Skeletal muscle satellite cell (primary cell): ENCODE results near the gene CAPN14.
A peak's percentile ranks its signal among the peaks of the same experiment; 100 is the strongest.

ENCODE experiments used
- H3K27me3 ChIP-seq: 2 replicates; pipeline ENCODE4 v1.7.0; 2013; ENCODE audit warnings: low read length; ENCODE audit not compliant: control insufficient read depth, insufficient read depth
- H3K36me3 ChIP-seq: 2 replicates; pipeline ENCODE4 v1.7.0; 2013; ENCODE audit warnings: mild to moderate bottlenecking, control low read depth, low read length; ENCODE audit not compliant: insufficient read depth
- H3K4me1 ChIP-seq: 2 replicates; pipeline ENCODE4 v1.7.0; 2013; ENCODE audit warnings: low read length; ENCODE audit not compliant: control insufficient read depth, insufficient read depth
- H3K4me2 ChIP-seq: 2 replicates; pipeline ENCODE4 v1.7.0; 2013; ENCODE audit warnings: mild to moderate bottlenecking, low read length
- H3K4me3 ChIP-seq: 2 replicates; pipeline ENCODE4 v1.7.0; 2013; ENCODE audit warnings: low read length
- H3K9ac ChIP-seq: 2 replicates; pipeline ENCODE4 v1.7.0; 2013; ENCODE audit warnings: mild to moderate bottlenecking, low read depth, low read length, moderate library complexity
- H3K9me3 ChIP-seq: replicated peaks from 2 replicates; pipeline ENCODE4 v1.7.0; 2013; ENCODE audit warnings: mild to moderate bottlenecking, control low read depth, low read length

The CAPN14 gene

DNA sequence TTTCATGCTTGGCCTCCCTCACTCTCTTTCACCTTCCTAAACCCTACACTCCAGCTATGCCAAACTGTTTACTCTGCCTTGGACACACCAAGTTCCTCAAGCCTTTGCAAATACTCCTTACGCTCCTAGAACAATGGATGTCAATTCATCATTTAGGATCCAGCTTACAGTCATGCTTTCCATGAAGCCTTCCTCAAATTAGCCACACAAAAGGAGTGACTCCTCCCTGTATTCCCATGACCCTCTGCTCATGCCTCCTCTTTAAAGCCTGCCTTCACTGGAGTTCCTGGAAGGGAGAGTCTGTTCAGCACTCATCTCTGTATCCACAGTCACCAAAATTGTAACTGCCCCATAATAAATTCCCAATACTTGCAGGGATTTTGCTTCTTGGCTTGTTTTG, 15.9 kb upstream of the CAPN14 start:
- Histone ChIP-seq H3K9me3 (no peaks in the 10 kb centered on the region), H3K4me3 (peak overlapping the region; percentile 82), H3K27me3 (peaks cover 13% of the 10 kb centered on the region)

DNA sequence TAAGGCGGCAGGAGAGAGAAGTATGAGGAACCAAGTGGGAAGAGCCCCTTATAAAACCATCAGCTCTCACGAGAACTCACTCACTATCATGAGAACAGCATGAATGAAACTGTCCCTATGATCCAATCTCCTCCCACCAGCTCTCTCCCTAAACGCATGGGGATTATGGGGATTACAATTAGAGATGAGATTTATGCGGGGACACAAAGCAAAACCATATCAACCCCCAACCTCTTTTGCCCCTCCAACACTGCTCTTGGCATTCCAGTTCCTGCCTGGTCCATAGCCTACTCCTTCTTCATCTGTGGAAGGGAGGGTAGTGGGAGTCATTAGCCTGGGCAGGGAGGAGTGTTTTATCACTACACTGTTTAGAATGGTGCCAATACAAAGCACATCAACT, 15.3 kb upstream of the CAPN14 start:
- Histone ChIP-seq H3K4me2 (no peak overlapping the region), H3K27me3 (peaks cover 14% of the 10 kb centered on the region), H3K9me3 (no peaks in the 10 kb centered on the region), H3K4me3 (no peak overlapping the region), H3K4me1 (peaks cover 6% of the 10 kb centered on the region), H3K36me3 (no peaks in the 10 kb centered on the region), H3K9ac (no peak overlapping the region)

More for the DNA sequence above, 15.9 kb upstream of the CAPN14 start:
- H3K4me2 ChIP-seq: peak overlapping the region; percentile 97
- no peak overlapping the region for H3K9ac ChIP-seq
- H3K4me1 ChIP-seq: peaks cover 6% of the 10 kb centered on the region
- no peaks in the 10 kb centered on the region for H3K36me3 ChIP-seq

DNA sequence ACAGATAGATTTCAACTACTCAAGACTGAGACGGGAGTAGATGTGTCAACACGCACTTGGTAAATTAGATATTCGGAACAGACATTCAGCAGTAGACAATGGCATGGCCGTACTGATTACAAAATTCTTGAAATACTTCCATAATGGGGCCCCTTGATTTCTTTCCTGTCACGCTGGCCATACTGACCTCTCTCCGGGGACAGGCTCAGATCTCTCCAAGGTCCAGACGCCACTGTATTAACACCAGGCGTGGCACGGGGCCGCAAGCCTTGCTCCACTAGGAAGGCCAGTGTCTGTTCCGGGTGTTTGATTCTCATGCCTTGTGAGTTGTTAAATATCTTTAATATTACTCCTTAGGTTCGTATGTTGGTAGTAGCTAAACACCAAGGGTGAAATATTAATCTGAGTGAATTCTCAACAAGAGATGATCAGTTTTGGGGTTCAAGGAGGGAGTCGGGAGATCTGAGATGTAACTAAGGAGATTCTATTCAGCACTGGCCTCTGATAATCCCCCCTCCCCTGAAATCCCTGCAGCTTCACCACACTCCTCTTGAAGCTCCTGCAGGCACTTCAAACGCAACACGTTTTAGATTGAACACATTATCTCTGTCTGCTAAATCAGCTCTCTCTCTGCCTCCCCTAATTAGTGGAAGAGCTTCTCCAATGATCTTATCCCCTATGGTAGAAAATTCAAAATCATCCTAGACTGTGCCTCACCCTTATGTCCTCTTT, 14.4 kb upstream of the CAPN14 start:
- Histone ChIP-seq H3K9ac (no peak overlapping the region), H3K4me2 (no peak overlapping the region), H3K27me3 (peaks cover 22% of the 10 kb centered on the region), H3K4me3 (no peak overlapping the region), H3K36me3 (no peaks in the 10 kb centered on the region), H3K9me3 (no peaks in the 10 kb centered on the region), H3K4me1 (peaks cover 6% of the 10 kb centered on the region)

DNA sequence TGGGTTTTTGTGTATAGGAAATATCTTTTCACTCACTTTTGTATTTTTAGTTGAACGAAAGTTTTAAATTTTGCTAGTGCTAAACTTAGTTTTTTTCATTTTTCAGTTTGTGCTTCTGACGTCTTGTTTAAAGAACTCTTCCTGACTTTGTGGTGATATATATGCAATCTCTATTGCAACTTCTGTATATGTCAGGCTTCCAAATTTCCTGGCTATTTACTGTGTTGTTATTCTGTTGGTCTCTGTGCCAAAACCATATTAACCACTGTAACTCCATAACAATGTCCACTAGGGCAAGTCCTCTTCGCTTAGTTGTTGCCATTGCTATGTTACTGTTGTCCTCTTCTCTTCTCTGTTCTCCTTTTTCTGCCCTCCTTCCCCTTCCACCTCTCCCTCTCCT, 13.4 kb upstream of the CAPN14 start:
- Histone ChIP-seq H3K9ac (no peak overlapping the region), H3K36me3 (no peaks in the 10 kb centered on the region), H3K4me3 (no peak overlapping the region), H3K4me1 (peaks cover 6% of the 10 kb centered on the region), H3K9me3 (no peaks in the 10 kb centered on the region), H3K27me3 (peaks cover 32% of the 10 kb centered on the region), H3K4me2 (no peak overlapping the region)

DNA sequence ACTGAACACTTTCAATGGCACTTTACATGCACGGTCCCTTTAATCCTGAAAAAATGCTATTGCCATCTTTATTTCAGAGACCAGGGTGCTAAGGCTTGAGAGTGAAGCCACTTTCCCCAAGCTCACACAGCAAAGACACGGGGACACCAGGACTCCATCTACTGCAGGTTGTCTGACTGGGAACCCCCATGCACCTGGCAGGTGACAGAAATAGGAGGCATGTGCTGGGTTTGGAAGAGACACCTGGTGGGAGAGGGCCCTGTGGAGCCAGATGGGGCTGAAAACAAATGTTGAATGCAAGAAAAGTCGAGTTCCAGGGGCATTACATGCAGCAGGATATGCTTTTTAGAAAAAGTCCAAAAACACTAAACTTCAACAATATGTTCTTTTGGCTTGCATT, 11.4 kb upstream of the CAPN14 start:
- Histone ChIP-seq H3K9me3 (no peaks in the 10 kb centered on the region), H3K27me3 (peaks cover 34% of the 10 kb centered on the region), H3K9ac (no peak overlapping the region)

DNA sequence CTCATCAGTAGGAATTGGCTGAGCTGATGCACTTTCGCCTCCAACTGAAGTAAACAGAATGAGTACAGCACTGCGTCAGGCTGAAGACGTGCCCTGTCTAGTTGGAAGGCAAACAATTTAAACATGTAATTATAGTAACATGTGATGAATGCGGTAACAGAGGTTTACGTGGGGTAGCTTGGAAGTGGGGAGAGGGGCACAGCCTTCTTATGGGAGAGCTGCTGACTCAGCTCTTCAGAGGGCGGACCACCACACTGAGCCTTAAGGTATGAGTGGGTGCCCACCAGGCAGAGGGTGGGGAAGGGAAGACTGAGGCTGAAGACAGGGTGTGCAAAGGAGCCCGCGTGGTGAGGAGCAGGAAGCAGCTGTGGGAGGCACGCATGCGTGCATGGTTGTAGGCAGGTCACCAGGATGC, 10.4 kb upstream of the CAPN14 start:
- Histone ChIP-seq H3K9me3 (no peaks in the 10 kb centered on the region), H3K4me2 (no peak overlapping the region), H3K4me1 (no peaks in the 10 kb centered on the region), H3K27me3 (peaks cover 40% of the 10 kb centered on the region), H3K36me3 (no peaks in the 10 kb centered on the region), H3K9ac (no peak overlapping the region), H3K4me3 (no peak overlapping the region)

More for the DNA sequence above, 11.4 kb upstream of the CAPN14 start:
- Histone ChIP-seq H3K4me2 (no peak overlapping the region), H3K4me1 (no peaks in the 10 kb centered on the region), H3K36me3 (no peaks in the 10 kb centered on the region), H3K4me3 (no peak overlapping the region)

DNA sequence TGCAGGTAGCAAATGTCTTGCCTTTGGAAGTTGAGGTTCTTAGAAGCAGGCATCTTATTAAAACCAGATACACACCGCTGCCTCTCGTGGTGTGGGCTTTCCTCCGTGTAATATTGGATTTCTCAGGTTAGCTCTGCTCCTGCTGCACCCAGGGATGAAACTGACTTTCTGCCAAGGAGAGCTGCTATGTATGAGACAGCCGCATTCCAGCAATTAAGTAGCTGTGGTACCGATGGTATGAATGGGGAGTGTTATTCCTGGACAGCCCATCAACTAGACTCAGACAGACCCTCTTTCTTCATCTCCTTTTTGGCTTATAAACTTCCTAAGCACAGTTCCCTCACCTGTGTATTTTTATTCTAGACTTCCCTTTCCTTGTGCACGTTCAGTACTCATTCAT, 9.8 kb upstream of the CAPN14 start:
- Histone ChIP-seq H3K36me3 (no peaks in the 10 kb centered on the region), H3K4me2 (no peak overlapping the region), H3K9me3 (no peaks in the 10 kb centered on the region), H3K4me3 (no peak overlapping the region), H3K9ac (no peak overlapping the region), H3K27me3 (peaks cover 44% of the 10 kb centered on the region), H3K4me1 (no peaks in the 10 kb centered on the region)

DNA sequence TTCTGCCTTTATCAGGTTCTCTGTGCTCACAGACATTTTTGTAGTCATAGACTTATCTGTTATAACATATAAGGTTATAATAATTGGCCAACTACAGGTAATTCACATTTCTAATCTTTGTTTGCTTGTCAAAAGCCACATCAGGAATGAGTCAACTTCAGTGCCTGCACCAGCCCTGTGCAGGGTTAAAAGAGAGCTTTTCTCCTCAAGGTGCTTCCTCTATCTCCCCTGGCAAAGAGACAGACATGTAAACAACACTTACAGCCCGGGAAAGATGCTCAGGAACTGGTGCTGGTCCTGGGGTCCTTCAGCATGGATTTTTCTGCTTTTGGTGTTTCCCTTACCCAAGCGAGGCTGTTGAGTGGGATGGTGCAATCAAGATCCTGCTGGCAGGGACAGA, 9.0 kb upstream of the CAPN14 start:
- no peaks in the 10 kb centered on the region for H3K4me1 ChIP-seq
- no peaks in the 10 kb centered on the region for H3K36me3 ChIP-seq
- H3K4me2 ChIP-seq: no peak overlapping the region
- H3K9me3 ChIP-seq: no peaks in the 10 kb centered on the region
- no peak overlapping the region for H3K4me3 ChIP-seq
- H3K27me3 ChIP-seq: peaks cover 53% of the 10 kb centered on the region
- H3K9ac ChIP-seq: no peak overlapping the region

DNA sequence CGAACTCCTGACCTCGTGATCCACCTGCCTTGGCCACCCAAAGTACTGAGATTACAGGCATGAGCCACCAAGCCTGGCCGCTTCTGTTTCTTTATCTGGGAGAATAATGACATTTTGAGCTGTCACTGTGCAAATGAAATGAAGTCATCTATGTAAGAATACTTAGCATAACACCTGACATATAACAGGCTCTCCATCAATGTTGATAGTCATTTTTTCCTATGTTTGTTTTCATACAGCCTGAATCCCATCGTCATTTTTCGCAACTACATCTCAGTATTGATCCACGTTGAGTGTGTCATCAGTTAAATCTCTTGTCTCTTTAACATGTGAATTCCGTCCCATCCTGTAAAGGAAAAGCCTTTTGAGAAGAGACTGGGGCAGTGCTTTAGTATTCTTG, 6.4 kb upstream of the CAPN14 start:
- H3K9ac ChIP-seq: no peak overlapping the region

DNA sequence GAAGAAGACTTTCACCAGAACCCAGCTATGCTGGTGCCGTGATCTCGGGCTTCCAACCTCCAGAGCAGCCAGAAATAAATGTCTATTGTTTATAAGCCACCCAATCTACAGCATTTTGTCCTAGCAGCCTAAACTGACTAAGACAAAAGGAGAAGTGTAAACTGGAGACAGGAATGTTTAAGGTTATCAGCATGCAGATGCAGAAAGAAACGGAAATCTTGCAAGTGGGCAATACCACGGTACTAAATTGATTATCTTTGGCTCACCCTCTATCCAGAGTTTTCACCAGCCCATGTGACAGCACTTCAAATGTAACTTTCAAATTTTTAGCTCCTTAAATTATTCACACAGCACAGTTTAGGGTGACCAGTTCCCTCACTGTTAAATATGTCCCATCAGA, 5.7 kb upstream of the CAPN14 start:
- Histone ChIP-seq H3K9me3 (no peaks in the 10 kb centered on the region), H3K9ac (no peak overlapping the region), H3K4me1 (no peaks in the 10 kb centered on the region), H3K27me3 (peaks cover 64% of the 10 kb centered on the region), H3K36me3 (no peaks in the 10 kb centered on the region), H3K4me3 (no peak overlapping the region), H3K4me2 (no peak overlapping the region)

More for the DNA sequence above, 6.4 kb upstream of the CAPN14 start:
- Histone ChIP-seq H3K36me3 (no peaks in the 10 kb centered on the region), H3K4me3 (no peak overlapping the region), H3K9me3 (no peaks in the 10 kb centered on the region), H3K4me2 (no peak overlapping the region), H3K27me3 (peaks cover 57% of the 10 kb centered on the region), H3K4me1 (no peaks in the 10 kb centered on the region)

DNA sequence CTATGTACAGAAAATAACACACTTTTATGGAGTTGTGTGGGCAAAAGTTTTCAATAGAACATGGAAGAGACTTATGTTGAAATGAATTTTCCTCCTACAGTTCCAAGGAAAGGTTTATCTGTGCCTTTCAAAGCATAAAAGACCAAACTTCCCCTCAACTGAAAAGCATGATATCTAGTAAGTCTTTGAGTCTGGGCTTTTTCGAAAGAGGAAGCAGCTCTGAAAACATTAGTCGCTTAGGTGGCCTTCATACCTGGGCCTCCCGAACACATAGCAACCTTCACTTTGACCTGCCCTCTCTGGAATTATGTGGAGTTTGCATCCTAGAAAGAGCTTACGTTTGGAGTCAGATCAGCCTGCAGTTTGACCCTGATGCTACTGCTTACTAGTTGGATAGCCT, 4.8 kb upstream of the CAPN14 start:
- Histone ChIP-seq H3K4me3 (no peak overlapping the region), H3K36me3 (no peaks in the 10 kb centered on the region), H3K9me3 (no peaks in the 10 kb centered on the region), H3K4me2 (no peak overlapping the region), H3K9ac (no peak overlapping the region), H3K4me1 (no peaks in the 10 kb centered on the region), H3K27me3 (peaks cover 57% of the 10 kb centered on the region)

DNA sequence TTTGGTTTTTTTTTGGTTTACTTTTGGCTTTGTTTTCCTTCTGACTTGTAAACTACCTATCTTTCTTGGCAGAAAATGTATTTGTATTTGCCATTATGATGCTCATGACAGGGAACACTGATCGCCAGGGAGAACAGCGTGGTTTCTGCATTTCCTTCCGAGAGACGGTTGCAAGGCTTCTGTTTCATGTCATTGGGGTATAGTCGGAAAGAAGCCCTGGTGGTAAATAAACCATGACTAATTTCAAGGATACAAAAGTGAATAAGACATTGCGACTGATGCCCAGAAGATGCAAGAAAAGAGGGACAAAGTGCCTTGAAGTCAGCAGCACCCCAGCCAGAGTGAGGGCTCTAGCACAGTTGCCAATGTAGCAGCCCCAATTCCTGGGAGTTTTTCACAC, 4.2 kb upstream of the CAPN14 start:
- Histone ChIP-seq H3K36me3 (no peaks in the 10 kb centered on the region), H3K4me2 (no peak overlapping the region), H3K9me3 (no peaks in the 10 kb centered on the region), H3K9ac (no peak overlapping the region), H3K27me3 (peaks cover 54% of the 10 kb centered on the region), H3K4me1 (no peaks in the 10 kb centered on the region), H3K4me3 (no peak overlapping the region)
